Keratinocyte (primary cell): ENCODE results near the gene PADI1. TPM values are rescaled to one million over a fixed set of nuclear protein-coding genes. Genes with fewer than 3 reads are reported as not detected.

Experiments used
- DNase-seq: peaks from one replicate; pipeline ENCODE4 v3.0.0-alpha.2; 2011; ENCODE audit warnings: low read depth, missing footprints, low spot score
- FAIRE-seq: peaks from 2 replicates; lab custom pipeline; 2011; peaks lifted over from hg19 to GRCh38; lab: Jason Lieb, UNC
- H2AFZ ChIP-seq: 2 replicates; pipeline ENCODE4 v1.6.0; 2012; ENCODE audit warnings: low read length, control low read depth, inconsistent platforms; ENCODE audit not compliant: control insufficient read depth
- H3K27ac ChIP-seq: 2 replicates; pipeline ENCODE4 v1.5.1; 2011; ENCODE audit warnings: low read length; ENCODE audit not compliant: control insufficient read depth, insufficient read depth
- H3K27me3 ChIP-seq: 3 replicates; pipeline ENCODE4 v1.6.0; 2011; ENCODE audit warnings: low read length; ENCODE audit not compliant: control insufficient read depth, insufficient read depth; ENCODE audit errors: extremely low read depth
- H3K36me3 ChIP-seq, 2 experiments: 2 replicates in 1 of 2; 3 replicates in 1 of 2; pipeline ENCODE4 v1.5.1; 2011; ENCODE audit warnings: low read length in 2 of 2, mild to moderate bottlenecking in 1 of 2; ENCODE audit not compliant: control insufficient read depth in 2 of 2, insufficient read depth in 2 of 2; ENCODE audit errors: extremely low read depth in 1 of 2
- H3K4me1 ChIP-seq: 3 replicates; pipeline ENCODE4 v1.5.1; 2011; ENCODE audit warnings: low read length; ENCODE audit not compliant: control insufficient read depth, insufficient read depth; ENCODE audit errors: extremely low read depth
- H3K4me2 ChIP-seq: 3 replicates; pipeline ENCODE4 v1.6.0; 2011; ENCODE audit warnings: low read depth, low read length; ENCODE audit not compliant: control insufficient read depth, insufficient read depth; ENCODE audit errors: extremely low read depth
- H3K4me3 ChIP-seq, 3 experiments: fragments of 200-600 bp in 1 of 3; sonication (generic) in 1 of 3; 2 replicates in 2 of 3; 3 replicates in 1 of 3; pipeline ENCODE4 v1.5.1; 2011 to 2016; ENCODE audit warnings: low read length in 3 of 3, mild to moderate bottlenecking in 3 of 3, control low read depth in 2 of 3, inconsistent platforms in 1 of 3, low read depth in 1 of 3, mixed read lengths in 1 of 3, mixed run types in 1 of 3, moderate library complexity in 1 of 3; ENCODE audit not compliant: control insufficient read depth in 2 of 3, insufficient read depth in 2 of 3; ENCODE audit errors: extremely low read depth in 1 of 3
- H3K79me2 ChIP-seq: 2 replicates; pipeline ENCODE4 v1.6.0; 2012; ENCODE audit warnings: low read length; ENCODE audit not compliant: control insufficient read depth, insufficient read depth
- H3K9ac ChIP-seq: 3 replicates; pipeline ENCODE4 v1.6.0; 2011; ENCODE audit warnings: low read length; ENCODE audit not compliant: control insufficient read depth, insufficient read depth; ENCODE audit errors: extremely low read depth
- H3K9me1 ChIP-seq: 3 replicates; pipeline ENCODE4 v1.6.0; 2011; ENCODE audit warnings: low read length; ENCODE audit not compliant: control insufficient read depth, insufficient read depth; ENCODE audit errors: extremely low read depth
- H3K9me3 ChIP-seq: 2 replicates; pipeline ENCODE4 v1.5.1; 2012; ENCODE audit warnings: low read depth, low read length; ENCODE audit not compliant: control insufficient read depth
- H4K20me1 ChIP-seq: 3 replicates; pipeline ENCODE4 v1.6.0; 2011; ENCODE audit warnings: low read length; ENCODE audit not compliant: control insufficient read depth, insufficient read depth; ENCODE audit errors: extremely low read depth
- EZH2 ChIP-seq: IDR thresholded peaks from one replicate; pipeline ENCODE4 v1.6.1; 2012; ENCODE audit warnings: inconsistent platforms, mild to moderate bottlenecking, low read length, moderate library complexity
- dilution Hi-C: fragments of 300-500 bp; cut with MboI; formaldehyde crosslinking; loops from one replicate; pipeline ENCODE4 v1.7.0; 2020; ENCODE audit warnings: low sequenced_read_pairs; ENCODE audit not compliant: extremely low pct_ligation_motif_present
- polyA plus RNA-seq, 5 experiments: library from polyadenylated mRNA; depleted of rRNA in 3 of 5; stranded (reverse) in 3 of 5; stranded (forward) in 1 of 5; unstranded in 1 of 5; fragments of >200 nt; gene quantifications; 1 replicate in 1 of 5; 2 replicates in 3 of 5; 3 replicates in 1 of 5; pipeline versions ENCODE4 v1.2.1 to v1.2.3, GENCODE V29; 2011 to 2012; ENCODE audit warnings: missing spikeins in 2 of 5, low read depth in 1 of 5, low replicate concordance in 1 of 5
- TF ChIP-seq, protein P1 (sequence below), 3 experiments: IDR thresholded peaks in 1 of 3; conservative IDR thresholded peaks in 1 of 3; optimal IDR thresholded peaks in 1 of 3; 2 replicates in 2 of 3; 3 replicates in 1 of 3; pipeline versions ENCODE3 to v1.5.1; 2011; ENCODE audit warnings: low read length in 3 of 3, mild to moderate bottlenecking in 3 of 3, moderate library complexity in 2 of 3, control low read depth in 1 of 3, inconsistent platforms in 1 of 3; ENCODE audit not compliant: insufficient read depth in 2 of 3; ENCODE audit errors: extremely low read depth in 1 of 3

The PADI1 gene
- polyA plus RNA-seq, 1 donor (not counting 4 experiments of a cell fraction or from before 2014, with no cell fraction given), result 0.96 TPM

DNA sequence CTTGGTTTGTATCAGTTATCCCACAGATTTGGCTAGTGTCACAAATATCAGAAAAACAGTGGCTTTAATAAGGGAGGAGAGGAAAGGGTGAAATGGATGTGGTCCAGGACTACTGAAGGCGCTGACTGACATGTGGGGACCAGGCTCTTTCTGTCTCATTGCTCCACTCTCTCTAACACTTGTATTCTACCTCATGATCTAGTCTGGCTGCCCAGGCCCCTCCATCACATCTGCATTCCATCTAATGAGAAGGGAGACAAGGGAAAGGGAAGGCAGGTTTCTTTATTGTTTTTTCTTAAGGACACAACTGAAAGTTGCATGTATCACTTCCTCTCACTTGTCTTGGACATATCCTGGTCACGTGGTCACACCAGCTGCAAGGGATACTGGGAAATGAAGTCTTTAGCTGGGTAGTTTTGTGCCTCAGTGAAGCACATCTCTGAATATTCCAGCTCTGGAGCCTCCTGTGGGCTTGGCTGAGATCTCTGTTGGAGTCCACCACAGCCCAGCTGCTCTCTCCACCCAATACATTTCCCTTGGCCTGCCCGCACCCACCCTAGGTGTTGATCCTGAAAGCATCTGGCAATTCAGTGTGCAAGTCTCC lies 43.7 kb upstream of the PADI1 start:
- H3K27ac ChIP-seq, result no peak overlapping the region
- dilution Hi-C loops, result no loop called here

DNA sequence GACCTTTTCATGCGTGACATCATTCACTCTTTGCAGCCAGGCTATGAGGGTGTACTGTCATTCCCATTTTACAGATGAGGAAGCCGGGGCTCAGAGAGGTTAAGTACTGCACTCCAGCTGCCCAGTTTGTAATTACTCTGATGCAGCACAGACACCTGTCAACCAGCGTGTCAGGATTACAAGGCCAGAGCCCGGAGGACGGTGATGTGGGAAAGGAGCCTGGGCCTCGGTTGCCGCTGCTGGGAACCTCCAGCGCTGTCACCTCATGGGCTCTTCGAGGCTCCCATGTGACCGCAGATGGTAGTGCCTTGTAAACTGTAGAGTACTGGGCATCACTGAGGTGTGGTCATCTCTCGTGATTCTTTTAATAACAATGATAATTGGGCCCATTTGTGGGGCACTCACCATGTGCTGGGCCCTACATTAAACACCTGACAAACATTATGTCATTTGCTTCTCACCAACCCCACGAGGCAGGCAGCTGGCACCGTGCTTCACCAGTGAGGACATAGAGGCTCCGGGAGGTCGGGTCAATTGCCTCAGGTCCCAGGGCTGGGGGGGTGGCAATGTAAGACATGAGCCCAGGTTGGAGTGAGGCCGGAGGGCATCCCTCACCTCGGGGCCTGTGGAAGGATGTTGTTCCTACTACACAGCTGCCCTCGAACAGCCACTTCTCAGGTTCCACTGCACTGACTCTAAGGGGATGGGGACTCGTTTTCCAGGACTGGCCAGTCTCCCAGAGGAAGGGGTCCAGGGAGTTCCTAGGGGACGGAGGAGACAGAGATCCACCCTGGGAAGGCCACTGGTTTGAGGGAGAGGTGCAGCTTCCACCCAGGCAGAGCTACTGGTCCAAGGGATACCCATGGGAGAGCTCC lies 42.8 kb upstream of the PADI1 start:
- H3K9me1 ChIP-seq, result no peaks in the 10 kb centered on the region
- FAIRE-seq (no peak), DNase-seq (no peak)
- no peaks in the 10 kb centered on the region for H3K4me1 ChIP-seq
- no peak overlapping the region for H3K4me2 ChIP-seq
- no peaks in the 10 kb centered on the region for H4K20me1 ChIP-seq
- no peaks in the 10 kb centered on the region for H3K27me3 ChIP-seq
- no peak overlapping the region for H3K9ac ChIP-seq
- no peak for TF ChIP-seq EZH2
- TF ChIP-seq, protein P1, sequence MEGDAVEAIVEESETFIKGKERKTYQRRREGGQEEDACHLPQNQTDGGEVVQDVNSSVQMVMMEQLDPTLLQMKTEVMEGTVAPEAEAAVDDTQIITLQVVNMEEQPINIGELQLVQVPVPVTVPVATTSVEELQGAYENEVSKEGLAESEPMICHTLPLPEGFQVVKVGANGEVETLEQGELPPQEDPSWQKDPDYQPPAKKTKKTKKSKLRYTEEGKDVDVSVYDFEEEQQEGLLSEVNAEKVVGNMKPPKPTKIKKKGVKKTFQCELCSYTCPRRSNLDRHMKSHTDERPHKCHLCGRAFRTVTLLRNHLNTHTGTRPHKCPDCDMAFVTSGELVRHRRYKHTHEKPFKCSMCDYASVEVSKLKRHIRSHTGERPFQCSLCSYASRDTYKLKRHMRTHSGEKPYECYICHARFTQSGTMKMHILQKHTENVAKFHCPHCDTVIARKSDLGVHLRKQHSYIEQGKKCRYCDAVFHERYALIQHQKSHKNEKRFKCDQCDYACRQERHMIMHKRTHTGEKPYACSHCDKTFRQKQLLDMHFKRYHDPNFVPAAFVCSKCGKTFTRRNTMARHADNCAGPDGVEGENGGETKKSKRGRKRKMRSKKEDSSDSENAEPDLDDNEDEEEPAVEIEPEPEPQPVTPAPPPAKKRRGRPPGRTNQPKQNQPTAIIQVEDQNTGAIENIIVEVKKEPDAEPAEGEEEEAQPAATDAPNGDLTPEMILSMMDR (optimal IDR thresholded peaks at IDR 0.05 in 1 of 3, IDR thresholded peaks at IDR 0.05 in 1 of 3, conservative IDR thresholded peaks at IDR 0.05 in 1 of 3; ENCODE audit: extremely low read depth in 1 of 3, insufficient read depth in 2 of 3, low read length in 3 of 3), result no peak
- no peak overlapping the region for H3K27ac ChIP-seq
- dilution Hi-C loops, result no loop called here
- H3K4me3 ChIP-seq, result no peak overlapping the region
- H3K9me3 ChIP-seq, result no peaks in the 10 kb centered on the region
- H3K79me2 ChIP-seq, result no peaks in the 10 kb centered on the region
- H2AFZ ChIP-seq, result no peak overlapping the region
- no peaks in the 10 kb centered on the region for H3K36me3 ChIP-seq

More for the DNA sequence above, 43.7 kb upstream of the PADI1 start:
- H3K9me3 ChIP-seq, result no peaks in the 10 kb centered on the region
- H4K20me1 ChIP-seq, result no peaks in the 10 kb centered on the region
- H3K4me1 ChIP-seq, result no peaks in the 10 kb centered on the region
- H3K9ac ChIP-seq, result no peak overlapping the region
- H2AFZ ChIP-seq, result no peak overlapping the region
- DNase-seq, result no peak
- peak; percentile 44 for FAIRE-seq
- no peak overlapping the region for H3K4me2 ChIP-seq
- no peaks in the 10 kb centered on the region for H3K27me3 ChIP-seq
- H3K79me2 ChIP-seq, result no peaks in the 10 kb centered on the region
- H3K4me3 ChIP-seq, result no peak overlapping the region
- H3K9me1 ChIP-seq, result no peaks in the 10 kb centered on the region
- TF ChIP-seq, protein P1 (optimal IDR thresholded peaks at IDR 0.05 in 1 of 3, IDR thresholded peaks at IDR 0.05 in 1 of 3, conservative IDR thresholded peaks at IDR 0.05 in 1 of 3; ENCODE audit: extremely low read depth in 1 of 3, insufficient read depth in 2 of 3, low read length in 3 of 3), result no peak
- no peak for TF ChIP-seq EZH2
- no peaks in the 10 kb centered on the region for H3K36me3 ChIP-seq
